Measurements from ENCODE around the gene ZDHHC22. TPM values are rescaled to one million over a fixed set of nuclear protein-coding genes. Genes with fewer than 3 reads are reported as not detected.

The ZDHHC22 gene
- total and polyA plus RNA-seq, 2 of the 13 experiments (the other 11 are each of a cell fraction or from before 2014, with no cell fraction given): not detected

DNA sequence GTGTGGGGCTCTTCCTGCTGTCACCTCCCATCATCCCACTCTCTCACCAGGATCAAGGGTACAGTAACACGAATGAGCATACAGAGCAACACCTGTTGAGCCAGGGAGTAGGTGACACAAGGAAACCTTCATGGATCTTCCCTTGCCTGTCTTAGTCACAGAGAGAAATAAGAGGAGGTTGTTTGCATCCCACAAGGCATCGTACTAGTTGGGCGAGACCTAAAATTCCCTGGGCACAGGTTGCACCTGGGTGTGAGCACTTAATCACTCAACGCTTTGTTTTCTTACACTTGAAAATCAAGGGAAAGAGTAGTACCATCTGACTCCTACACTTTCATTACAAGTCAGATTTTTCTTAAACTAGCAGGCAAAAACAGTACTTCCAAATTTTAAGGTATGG lies 27.0 kb downstream of the ZDHHC22 start:
- ATAC-seq (no peak), FAIRE-seq (no peak), DNase-seq (ENCODE audit: low spot score) (no peak)
- Histone ChIP-seq H4K20me1 (ENCODE audit: insufficient read depth, low read length) (no peaks in the 10 kb centered on the region), H3K27me3 (ENCODE audit: control insufficient read depth in 1 of 2, insufficient read depth in 2 of 2, low read length in 2 of 2) (no peaks in the 10 kb centered on the region), H3K27ac (ENCODE audit: extremely low read length, insufficient read depth, low read length) (no peak overlapping the region), H2AFZ (ENCODE audit: low read length) (no peak overlapping the region), H3K4me3 (replicated peaks in 1 of 3; ENCODE audit: insufficient read depth in 1 of 3, low read depth in 2 of 3, low read length in 3 of 3) (no peak overlapping the region), H3K79me2 (ENCODE audit: insufficient read depth, low read length) (no peaks in the 10 kb centered on the region), H3K9ac (ENCODE audit: insufficient read depth, low read depth, low read length) (no peak overlapping the region), H3K4me1 (ENCODE audit: insufficient read depth, low read length) (no peaks in the 10 kb centered on the region), H3K4me2 (ENCODE audit: low read depth, low read length) (no peak overlapping the region), H3K9me3 (ENCODE audit: low read length) (no peaks in the 10 kb centered on the region), H3K36me3 (replicated peaks in 1 of 2; ENCODE audit: control insufficient read depth in 1 of 2, insufficient read depth in 2 of 2, low read length in 2 of 2) (peaks cover 10 to 40% of the 10 kb centered on the region in 2 experiments)
- in situ Hi-C loops (cut with HindIII; ENCODE audit: extremely low pct_ligation_motif_present, low pct_unique_long_range_greater_than_20kb): no loop called here
- intact Hi-C loops (cut with micrococcal nuclease; ENCODE audit: unreplicated experiment): no loop called here
- WGBS (ENCODE audit: low lambda C conversion rate): 96% methylated on average over 4 of the region's 4 CpGs
- TF ChIP-seq ZNF224 (CRISPR knock-in tag; IDR thresholded peaks at IDR 0.05) (no peak), NFIB (CRISPR knock-in tag; IDR thresholded peaks at IDR 0.05; ENCODE audit: borderline replicate concordance) (no peak), KLF12 (CRISPR knock-in tag; IDR thresholded peaks at IDR 0.05; ENCODE audit: borderline replicate concordance) (no peak), ZNF619 (CRISPR knock-in tag; IDR thresholded peaks at IDR 0.05) (no peak), ZNF761 (CRISPR knock-in tag; conservative IDR thresholded peaks at IDR 0.05) (no peak), ZNF343 (CRISPR knock-in tag; IDR thresholded peaks at IDR 0.05) (no peak), RELA (CRISPR knock-in tag; IDR thresholded peaks at IDR 0.05) (no peak), DMAP1 (CRISPR knock-in tag; IDR thresholded peaks at IDR 0.05) (no peak), CEBPG (CRISPR knock-in tag; IDR thresholded peaks at IDR 0.05) (no peak), GABPA (IDR thresholded peaks at IDR 0.05; ENCODE audit: low read depth, low read length) (no peak), GABPA (CRISPR knock-in tag; IDR thresholded peaks at IDR 0.05; ENCODE audit: low read depth) (no peak)
- TF ChIP-seq, protein P1, sequence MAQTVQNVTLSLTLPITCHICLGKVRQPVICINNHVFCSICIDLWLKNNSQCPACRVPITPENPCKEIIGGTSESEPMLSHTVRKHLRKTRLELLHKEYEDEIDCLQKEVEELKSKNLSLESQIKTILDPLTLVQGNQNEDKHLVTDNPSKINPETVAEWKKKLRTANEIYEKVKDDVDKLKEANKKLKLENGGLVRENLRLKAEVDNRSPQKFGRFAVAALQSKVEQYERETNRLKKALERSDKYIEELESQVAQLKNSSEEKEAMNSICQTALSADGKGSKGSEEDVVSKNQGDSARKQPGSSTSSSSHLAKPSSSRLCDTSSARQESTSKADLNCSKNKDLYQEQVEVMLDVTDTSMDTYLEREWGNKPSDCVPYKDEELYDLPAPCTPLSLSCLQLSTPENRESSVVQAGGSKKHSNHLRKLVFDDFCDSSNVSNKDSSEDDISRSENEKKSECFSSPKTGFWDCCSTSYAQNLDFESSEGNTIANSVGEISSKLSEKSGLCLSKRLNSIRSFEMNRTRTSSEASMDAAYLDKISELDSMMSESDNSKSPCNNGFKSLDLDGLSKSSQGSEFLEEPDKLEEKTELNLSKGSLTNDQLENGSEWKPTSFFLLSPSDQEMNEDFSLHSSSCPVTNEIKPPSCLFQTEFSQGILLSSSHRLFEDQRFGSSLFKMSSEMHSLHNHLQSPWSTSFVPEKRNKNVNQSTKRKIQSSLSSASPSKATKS (CRISPR knock-in tag; IDR thresholded peaks at IDR 0.05): no peak
- TF ChIP-seq, protein P2, sequence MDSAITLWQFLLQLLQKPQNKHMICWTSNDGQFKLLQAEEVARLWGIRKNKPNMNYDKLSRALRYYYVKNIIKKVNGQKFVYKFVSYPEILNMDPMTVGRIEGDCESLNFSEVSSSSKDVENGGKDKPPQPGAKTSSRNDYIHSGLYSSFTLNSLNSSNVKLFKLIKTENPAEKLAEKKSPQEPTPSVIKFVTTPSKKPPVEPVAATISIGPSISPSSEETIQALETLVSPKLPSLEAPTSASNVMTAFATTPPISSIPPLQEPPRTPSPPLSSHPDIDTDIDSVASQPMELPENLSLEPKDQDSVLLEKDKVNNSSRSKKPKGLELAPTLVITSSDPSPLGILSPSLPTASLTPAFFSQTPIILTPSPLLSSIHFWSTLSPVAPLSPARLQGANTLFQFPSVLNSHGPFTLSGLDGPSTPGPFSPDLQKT (CRISPR knock-in tag; IDR thresholded peaks at IDR 0.05; ENCODE audit: borderline replicate concordance): no peak
- BruUV-seq (replicated peaks): no TSS peak
- POLR2A ChIA-PET: no interaction called here
- CTCF ChIA-PET (ENCODE audit: low intra/inter-chr PET ratio, low total read pairs): no interaction called here

All from HepG2 (cell line).